HL-60 (cell line): ENCODE data around the gene GPS1.
A peak's percentile ranks its signal among the peaks of the same experiment; 100 is the strongest.

Experiments
- DNase-seq, 2 experiments: peaks; one replicate each; pipeline ENCODE4 v3.0.0-alpha.2; 2010 to 2020; ENCODE audit warnings: low read depth in 1 of 2, low spot score in 1 of 2
- H3K27ac ChIP-seq: fragments of 250-450 bp; sonication (Bioruptor Pico); replicated peaks from 2 replicates; pipeline ENCODE4 v1.5.1; 2020; ENCODE audit warnings: mild to moderate bottlenecking, moderate library complexity
- H3K27me3 ChIP-seq: fragments of 250-450 bp; sonication (Bioruptor Pico); 2 replicates; pipeline ENCODE4 v1.5.1; 2021; ENCODE audit warnings: mild to moderate bottlenecking, moderate library complexity; ENCODE audit not compliant: insufficient read depth, poor library complexity, severe bottlenecking
- H3K4me3 ChIP-seq: replicated peaks from 2 replicates; pipeline ENCODE4 v1.5.1; 2011; ENCODE audit warnings: mild to moderate bottlenecking, control low read depth, low read length; ENCODE audit not compliant: insufficient read depth
- GABPA ChIP-seq: IDR thresholded peaks from 2 replicates; pipeline ENCODE4 v1.6.1; 2012; ENCODE audit warnings: low read depth
- POLR2AphosphoS5 ChIP-seq: IDR thresholded peaks from 2 replicates; pipeline ENCODE4 v1.6.1; 2012; ENCODE audit warnings: low read depth
- SPI1 ChIP-seq: IDR thresholded peaks from 2 replicates; pipeline ENCODE4 v1.6.1; 2012; ENCODE audit warnings: low read depth, mild to moderate bottlenecking, borderline replicate concordance
- TF ChIP-seq, protein P1 (sequence below): IDR thresholded peaks from 2 replicates; pipeline ENCODE4 v1.6.1; 2012; ENCODE audit warnings: low read depth; ENCODE audit not compliant: insufficient replicate concordance
- TF ChIP-seq, protein P2 (sequence below): IDR thresholded peaks from one replicate; pipeline ENCODE4 v1.5.1; 2011; ENCODE audit warnings: low read length, control low read depth, inconsistent platforms; ENCODE audit not compliant: insufficient read depth

GPS1 gene

DNA sequence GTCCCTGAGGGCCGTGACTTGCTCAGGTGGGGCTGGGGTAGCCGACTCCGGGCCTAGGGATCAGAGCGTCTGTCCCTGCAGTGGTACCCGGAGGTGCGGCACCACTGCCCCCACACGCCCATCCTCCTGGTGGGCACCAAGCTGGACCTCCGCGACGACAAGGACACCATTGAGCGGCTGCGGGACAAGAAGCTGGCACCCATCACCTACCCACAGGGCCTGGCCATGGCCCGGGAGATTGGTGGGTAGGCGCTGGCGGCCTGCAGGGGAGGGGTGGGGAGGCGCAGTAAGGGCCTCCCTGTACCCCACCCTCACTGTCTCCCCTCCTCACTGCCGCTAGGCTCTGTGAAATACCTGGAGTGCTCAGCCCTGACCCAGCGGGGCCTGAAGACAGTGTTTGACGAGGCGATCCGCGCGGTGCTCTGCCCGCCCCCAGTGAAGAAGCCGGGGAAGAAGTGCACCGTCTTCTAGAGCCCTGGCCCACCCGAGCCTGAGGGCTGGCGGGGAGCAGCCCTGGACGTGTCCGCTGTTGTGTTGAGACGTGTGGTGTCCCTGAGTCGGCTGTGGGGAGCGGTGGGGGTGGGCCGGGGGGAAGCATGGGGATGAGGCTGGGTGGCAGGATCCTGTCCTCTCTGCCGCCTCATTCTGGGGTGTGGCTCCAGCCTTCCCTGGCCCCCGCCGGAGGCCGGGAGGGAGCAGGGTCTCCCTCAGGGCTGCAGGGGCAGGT is 18.2 kb upstream of the GPS1 start:
- TF ChIP-seq, protein P1, sequence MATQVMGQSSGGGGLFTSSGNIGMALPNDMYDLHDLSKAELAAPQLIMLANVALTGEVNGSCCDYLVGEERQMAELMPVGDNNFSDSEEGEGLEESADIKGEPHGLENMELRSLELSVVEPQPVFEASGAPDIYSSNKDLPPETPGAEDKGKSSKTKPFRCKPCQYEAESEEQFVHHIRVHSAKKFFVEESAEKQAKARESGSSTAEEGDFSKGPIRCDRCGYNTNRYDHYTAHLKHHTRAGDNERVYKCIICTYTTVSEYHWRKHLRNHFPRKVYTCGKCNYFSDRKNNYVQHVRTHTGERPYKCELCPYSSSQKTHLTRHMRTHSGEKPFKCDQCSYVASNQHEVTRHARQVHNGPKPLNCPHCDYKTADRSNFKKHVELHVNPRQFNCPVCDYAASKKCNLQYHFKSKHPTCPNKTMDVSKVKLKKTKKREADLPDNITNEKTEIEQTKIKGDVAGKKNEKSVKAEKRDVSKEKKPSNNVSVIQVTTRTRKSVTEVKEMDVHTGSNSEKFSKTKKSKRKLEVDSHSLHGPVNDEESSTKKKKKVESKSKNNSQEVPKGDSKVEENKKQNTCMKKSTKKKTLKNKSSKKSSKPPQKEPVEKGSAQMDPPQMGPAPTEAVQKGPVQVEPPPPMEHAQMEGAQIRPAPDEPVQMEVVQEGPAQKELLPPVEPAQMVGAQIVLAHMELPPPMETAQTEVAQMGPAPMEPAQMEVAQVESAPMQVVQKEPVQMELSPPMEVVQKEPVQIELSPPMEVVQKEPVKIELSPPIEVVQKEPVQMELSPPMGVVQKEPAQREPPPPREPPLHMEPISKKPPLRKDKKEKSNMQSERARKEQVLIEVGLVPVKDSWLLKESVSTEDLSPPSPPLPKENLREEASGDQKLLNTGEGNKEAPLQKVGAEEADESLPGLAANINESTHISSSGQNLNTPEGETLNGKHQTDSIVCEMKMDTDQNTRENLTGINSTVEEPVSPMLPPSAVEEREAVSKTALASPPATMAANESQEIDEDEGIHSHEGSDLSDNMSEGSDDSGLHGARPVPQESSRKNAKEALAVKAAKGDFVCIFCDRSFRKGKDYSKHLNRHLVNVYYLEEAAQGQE = no peak
- TF ChIP-seq SPI1 (no peak), POLR2AphosphoS5 (no peak), GABPA (no peak)
- TF ChIP-seq, protein P2, sequence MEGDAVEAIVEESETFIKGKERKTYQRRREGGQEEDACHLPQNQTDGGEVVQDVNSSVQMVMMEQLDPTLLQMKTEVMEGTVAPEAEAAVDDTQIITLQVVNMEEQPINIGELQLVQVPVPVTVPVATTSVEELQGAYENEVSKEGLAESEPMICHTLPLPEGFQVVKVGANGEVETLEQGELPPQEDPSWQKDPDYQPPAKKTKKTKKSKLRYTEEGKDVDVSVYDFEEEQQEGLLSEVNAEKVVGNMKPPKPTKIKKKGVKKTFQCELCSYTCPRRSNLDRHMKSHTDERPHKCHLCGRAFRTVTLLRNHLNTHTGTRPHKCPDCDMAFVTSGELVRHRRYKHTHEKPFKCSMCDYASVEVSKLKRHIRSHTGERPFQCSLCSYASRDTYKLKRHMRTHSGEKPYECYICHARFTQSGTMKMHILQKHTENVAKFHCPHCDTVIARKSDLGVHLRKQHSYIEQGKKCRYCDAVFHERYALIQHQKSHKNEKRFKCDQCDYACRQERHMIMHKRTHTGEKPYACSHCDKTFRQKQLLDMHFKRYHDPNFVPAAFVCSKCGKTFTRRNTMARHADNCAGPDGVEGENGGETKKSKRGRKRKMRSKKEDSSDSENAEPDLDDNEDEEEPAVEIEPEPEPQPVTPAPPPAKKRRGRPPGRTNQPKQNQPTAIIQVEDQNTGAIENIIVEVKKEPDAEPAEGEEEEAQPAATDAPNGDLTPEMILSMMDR = no peak
- Histone ChIP-seq H3K4me3 (no peak overlapping the region), H3K27ac (no peak overlapping the region), H3K27me3 (no peaks in the 10 kb centered on the region)
- DNase-seq = no peak

DNA sequence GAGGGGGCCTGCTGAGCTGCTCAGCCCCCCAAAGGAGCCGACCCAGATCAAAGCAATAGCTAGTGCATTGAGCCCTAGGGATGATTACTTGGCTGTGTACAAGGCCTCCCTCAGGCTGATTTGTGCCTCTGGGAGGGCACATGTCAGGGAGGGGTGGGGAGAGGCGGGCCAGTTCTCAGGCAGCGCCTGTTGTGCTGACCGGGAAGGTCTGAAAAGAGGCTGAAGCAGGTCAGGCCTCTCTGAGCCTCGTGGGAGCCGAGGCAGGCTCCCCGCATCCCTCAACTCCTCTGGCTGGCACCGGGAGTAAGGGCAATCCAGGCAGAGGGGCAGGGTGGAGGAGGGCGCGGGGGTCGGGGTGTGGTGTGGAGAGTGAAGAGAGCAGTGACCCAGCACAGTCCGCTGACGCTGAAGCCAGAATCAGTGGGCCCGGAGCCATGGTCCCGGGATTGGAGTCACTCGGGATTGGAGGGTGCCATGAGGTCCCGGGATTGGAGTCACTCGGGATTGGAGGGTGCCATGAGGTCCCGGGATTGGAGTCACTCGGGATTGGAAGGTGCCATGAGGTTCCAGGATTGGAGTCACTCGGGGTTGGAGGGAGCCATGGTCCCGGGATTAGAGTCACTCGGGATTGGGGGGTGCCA is 17.2 kb upstream of the GPS1 start:
- no peak overlapping the region for H3K4me3 ChIP-seq
- no peak for DNase-seq
- H3K27ac ChIP-seq = no peak overlapping the region
- no peaks in the 10 kb centered on the region for H3K27me3 ChIP-seq
- TF ChIP-seq SPI1 = no peak
- peak; percentile 29; the same call in 1 of the 2 replicates for TF ChIP-seq POLR2AphosphoS5

GRCh38 chr17:82035488-82035887 is 16.2 kb upstream of the GPS1 start:
- Histone ChIP-seq H3K27me3 (no peaks in the 10 kb centered on the region), H3K4me3 (no peak overlapping the region), H3K27ac (no peak overlapping the region)
- TF ChIP-seq GABPA = no peak
- TF ChIP-seq, protein P1 = no peak
- TF ChIP-seq, protein P2 = no peak
- no peak for DNase-seq

- no peaks in the 10 kb centered on the region for H3K27me3 ChIP-seq
- peak overlapping the region; percentile 56 for H3K4me3 ChIP-seq
- H3K27ac ChIP-seq = no peak overlapping the region
- TF ChIP-seq, protein P1 = no peak
- TF ChIP-seq GABPA (no peak), SPI1 (no peak), POLR2AphosphoS5 (no peak)
- TF ChIP-seq, protein P2 = no peak
- DNase-seq = no peak
Observed at GRCh38 chr17:82035956-82036633, 15.6 kb upstream of the GPS1 start.
